Activated CD4-positive, alpha-beta T cell treated with anti-CD3 and anti-CD28 coated beads for 1 hour (primary cell): ENCODE measurements around the gene PLEKHG5.

ENCODE experiments used
- DNase-seq: peaks from one replicate; pipeline ENCODE4 v3.0.0-alpha.2; 2020

Gene PLEKHG5

DNA sequence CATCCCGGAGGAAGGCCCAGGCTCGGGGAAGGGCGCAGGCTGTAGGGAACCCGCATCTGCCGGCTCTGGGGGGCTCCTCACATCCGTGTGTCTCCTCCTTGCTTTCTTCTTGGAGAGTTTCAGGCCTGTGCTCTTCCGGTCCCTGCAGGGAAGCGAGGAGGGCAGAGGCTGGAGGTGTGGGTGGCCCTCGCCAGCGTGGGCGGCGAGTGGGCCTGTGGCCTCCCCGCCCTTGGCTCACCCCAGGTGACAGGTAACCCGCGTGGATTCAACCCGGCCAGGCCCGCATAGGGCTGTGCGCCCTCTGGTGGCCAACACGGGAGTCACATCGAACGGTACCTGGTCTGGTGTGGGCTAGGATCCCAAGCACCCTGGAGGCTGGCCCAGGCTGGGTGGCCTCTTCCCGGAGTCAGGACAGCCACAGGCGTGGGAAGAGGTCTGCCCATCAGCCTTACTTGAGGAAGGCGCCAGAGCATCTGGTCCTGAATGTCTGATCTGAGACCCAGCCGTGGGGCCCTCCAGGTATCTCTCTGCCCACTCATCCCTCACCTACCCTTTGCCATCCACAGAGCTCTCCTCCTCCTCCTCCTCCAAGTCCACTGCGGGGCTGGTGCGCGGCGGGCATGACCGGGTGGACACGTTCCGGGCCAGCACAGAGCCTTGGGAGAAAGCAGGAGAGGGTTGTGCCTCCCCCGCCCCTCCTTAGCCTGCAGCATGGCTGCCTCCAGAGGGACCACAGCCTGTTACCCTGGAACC lies 15.9 kb downstream of the PLEKHG5 start:
- peak; percentile 76 for DNase-seq

DNA sequence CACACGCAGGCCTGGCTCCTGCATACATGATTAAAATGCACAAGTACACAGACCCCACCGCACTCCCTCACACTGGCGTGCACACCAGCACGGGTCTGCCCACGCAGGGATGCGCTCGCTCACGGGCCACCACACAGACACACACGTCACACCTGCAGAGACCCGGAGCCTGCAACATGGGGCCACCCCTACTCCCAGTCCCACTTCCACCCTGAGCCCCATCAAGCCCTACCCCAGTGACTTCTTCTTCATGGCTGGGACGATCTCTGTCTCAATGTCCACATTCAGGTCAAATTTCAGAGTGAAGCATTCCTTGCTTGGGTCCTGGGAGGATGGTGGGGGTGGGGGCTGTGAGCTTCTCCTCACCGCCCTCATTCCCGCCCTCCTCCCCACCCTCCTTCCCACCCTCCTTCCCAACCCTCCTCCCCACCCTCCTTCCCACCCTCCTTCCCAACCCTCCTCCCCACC lies 16.6 kb downstream of the PLEKHG5 start:
- DNase-seq, result no peak

DNA sequence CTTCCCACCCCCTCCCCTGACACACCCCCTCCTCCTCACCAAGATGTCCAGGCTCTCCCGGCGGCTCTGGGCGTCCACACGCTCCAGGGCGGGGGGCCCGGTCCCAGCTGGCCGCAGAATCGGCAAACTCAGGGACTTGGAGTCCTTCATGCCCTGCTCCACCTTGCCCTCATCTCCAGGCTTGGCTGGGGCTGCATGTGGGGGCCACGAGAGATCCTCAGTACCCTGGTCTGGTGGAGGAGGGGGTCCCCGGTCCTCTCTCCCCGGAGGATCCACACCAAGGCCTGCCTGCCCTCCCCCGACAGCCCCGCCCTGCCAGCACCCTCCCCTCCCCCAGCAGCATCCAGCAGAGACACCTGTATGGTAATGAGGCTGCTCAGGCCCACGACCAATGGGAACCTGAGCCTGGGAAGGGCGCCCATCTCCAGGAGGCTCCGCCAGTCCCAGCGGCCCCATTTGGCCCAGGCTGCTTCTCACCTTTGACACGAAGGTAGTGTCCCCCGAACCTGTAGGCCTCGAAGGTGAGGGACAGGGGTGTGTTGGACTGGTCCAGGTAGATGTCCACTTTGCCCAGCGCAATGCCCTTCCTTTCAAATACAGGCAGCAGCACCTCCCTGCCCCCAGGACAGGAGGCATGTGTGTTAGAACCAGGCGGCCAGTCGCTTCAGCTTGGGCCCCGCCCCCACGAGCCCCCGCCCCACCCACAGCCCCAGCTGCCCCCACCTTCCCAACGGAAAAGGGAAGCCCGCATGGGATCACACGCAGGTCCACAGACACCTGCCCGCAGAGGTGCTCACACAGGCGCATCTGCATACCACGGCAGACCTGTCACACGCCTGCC lies 17.3 kb downstream of the PLEKHG5 start:
- DNase-seq, result no peak

DNA sequence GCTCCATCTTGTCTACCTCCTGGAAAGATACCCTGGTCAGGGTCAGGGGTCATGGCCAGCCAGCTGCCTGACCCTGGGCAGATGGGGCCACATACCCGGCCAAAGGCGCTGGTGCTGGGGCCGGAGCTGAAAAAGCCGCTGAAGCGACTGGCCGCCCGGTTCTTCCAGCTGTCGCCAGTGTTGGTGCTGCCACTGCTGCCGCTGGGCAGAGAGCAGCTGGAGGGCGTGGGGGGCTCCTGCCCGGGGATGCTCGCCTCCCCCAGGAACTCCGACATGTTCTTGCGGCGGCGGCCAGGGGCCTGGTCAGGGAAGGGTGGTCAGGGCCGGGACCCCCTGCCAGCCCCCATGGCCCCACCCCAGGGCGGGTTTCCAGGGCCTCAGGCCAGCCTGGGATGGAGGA lies 18.3 kb downstream of the PLEKHG5 start:
- no peak for DNase-seq

DNA sequence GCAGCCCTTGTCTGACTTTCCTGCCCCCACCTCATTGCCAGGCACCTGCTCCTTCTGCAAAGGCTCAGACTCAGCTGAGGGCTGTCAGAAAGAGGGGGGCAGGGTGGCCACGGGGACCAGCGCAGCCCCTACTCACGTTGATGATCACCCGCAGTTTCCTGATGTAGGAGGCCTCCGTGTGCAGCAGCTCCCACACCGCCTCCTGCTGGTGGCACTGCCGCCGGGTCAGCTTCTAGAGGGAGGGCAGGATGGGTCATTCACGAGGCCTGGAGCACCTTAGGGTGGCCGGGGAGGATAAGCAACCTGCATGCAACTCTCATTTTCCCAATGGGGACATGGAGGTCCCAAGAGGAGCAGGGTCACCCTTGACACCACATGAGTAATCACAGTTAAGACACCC lies 19.1 kb downstream of the PLEKHG5 start:
- no peak for DNase-seq

DNA sequence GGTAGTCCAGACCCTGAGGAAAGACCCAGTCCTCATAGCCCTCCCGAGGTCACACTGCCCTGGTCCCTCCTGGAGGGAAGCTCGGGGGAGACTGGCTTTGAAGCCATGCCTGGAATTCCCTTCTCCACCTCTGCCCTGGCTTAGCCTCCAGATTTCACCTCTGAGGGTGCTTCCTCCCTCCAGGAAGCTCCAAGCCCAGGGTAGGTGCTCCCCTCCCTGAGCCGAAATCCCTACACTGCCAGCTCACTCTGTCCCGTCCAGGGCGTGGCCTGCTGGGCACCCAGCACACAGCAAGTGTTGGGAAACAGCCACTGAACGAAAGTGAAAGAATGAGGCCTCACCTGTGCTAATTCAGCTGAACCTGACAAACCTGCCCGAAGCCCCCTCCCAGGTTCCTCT lies 19.5 kb downstream of the PLEKHG5 start:
- DNase-seq, result no peak

DNA sequence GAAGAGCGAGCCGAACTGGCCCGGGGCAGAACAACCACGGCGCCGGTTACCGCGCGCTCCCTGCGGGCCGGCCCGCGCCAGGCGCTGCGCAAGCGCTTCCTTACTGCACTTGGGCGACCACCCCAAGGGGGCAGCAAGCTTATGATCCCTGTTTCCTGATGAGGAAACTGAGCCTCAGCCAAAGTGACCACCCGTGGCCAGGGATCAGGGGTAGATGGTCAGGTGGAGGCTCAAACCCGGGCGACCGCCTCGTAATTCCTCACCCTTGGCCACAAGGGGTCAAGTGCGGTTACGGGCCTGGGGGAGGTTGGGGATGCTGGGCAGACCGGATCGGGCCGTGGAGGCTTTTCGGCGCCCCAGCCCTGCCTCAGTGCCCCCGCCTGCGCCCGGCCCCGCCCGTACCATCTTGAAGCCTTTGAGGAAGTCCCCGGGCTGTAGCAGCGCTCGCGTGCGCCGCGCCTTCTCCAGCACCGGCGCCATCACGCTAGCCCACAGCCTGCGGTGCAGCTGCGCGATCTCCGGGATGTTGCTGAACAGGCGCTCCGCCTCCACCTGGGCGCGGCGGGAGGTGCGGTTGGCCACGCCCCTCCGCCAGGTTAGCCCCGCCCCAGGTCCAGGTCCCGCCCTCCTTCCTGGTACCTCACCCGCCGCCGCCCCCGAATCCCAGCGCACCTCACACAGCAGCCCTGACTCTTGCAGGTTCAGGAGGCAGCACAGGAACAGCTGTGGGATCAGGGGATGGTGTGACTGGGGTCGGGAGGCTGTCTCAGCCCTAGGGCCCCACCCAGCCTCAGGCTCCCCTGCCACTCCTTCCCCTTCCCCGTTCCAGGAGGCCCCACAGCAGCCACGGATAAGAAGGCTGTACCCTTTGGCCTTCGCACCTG lies 20.1 kb downstream of the PLEKHG5 start:
- DNase-seq, result no peak

DNA sequence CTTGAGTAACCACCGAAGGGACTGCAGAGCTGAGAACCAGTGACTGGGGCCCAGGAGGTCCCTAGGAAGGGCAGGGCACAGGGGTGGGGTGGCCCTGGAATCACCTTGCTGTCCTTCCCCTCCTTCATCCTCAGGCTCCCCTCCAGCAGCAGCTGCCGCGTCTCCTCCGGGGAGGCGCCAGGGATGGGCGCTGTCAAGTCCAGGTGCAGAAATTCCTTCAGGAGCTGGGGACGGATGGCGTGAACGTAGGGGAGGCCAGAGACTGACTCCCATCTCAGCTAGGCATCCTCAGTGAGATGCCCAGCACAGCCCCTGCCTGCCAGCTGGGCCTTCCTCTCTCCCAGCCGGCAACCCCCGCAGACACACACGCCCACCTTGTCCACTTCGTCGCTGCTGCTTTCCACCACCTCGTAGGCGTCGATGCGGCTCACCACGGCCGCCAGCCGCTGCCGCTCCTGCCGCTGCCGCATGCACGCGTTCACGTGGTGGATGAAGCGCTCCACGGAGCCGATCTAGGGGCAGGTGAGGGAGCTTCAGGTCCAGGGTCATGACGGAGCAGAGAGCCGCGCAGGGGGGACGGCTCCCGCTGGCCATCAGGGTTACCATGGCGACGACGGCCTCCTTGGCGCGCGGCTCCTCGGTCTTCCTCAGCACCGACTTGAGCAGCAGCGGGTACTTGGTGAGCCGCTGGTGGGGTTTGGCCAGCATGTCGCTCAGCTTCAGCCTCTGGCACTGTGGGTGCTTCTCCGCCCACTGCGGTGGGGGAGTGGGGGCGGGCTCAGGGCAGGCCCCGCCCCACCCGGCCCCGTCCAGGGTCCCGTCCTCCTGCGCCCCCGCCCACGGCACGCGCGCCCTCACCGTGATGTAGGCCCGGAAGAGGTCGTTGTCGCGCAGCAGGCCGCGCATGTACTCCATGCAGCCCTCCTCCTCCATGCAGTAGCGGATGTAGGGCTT lies 21.1 kb downstream of the PLEKHG5 start:
- no peak for DNase-seq

DNA sequence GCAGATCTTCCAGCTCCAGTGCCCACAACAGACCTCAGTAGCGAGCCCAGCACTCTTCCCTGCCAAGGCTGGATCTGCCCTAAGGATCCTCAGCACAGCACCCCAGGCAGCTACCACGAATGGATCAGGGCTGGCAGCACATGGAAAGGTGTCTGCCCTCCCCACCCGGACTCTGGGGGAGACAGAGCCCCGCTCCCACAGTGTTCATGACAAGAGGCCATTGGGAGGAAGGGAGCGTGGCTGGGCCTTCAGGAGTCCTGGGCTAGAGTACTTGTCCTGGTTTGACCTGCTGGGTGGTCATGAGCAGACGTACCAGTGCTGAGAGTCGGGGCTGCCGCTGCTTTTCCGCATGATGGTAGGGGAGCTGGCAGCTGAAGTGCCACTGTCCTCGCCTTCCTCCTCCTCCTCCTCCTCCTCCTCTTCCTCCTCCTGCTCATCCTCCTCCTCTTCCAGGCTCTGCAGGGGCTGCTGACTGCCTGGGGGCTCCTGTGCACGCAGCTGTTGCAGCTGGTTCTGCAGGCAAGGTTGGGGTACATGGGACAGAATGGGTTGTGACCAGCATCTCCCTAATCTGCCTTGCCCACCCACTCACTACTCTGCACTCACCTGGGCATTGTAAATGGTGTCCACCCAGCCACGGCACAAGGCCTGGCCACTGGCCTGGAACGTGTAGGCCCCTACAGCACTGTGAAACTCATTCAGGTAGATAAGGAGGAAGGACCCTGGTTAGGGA lies 22.6 kb downstream of the PLEKHG5 start:
- DNase-seq, result no peak

DNA sequence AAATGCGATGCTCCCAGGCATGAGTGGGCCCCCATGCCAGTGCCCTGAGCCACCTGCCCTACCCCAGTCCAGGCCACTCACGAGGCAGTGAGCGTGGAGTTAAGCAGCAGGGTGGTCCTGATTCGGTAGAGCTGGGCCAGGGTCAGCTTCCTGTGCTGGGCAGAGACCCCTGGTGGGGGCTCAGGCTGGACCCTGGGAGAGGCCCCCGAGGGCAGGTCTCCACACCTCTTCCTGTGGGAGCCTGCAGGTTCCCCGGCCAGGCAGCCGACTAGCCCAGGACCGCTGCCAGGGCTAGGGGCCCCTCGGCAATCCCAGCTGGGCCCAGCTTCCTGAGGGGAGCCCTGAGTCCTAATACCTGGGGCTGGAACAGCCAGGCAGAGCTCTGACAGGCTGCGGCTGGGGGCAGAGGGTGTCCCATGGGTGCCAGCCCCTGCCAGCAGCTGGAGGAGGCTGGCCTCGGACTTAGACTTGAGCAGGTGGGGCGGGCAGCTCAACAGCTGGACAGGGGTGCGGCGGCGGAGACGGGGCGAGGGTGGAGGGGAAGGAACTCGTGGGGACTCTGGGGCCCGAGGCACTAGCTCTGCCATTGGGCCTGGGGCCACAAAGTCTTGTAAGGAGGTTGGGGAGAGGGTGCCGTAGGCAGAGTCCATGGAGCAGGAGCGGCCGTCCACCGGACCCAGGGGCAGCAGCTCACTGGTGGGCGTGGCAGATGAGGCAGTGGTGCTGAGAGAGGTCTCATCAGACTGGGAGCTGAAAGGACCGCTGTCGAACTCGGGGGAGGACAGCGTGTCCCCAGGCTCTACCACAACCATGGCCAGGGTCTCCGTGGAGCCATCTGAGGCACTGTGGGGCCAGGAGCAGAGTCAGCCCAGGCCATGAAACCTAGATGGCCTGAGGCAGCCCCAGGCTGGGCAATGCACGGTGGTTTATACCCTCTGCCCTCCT lies 23.5 kb downstream of the PLEKHG5 start:
- no peak for DNase-seq

DNA sequence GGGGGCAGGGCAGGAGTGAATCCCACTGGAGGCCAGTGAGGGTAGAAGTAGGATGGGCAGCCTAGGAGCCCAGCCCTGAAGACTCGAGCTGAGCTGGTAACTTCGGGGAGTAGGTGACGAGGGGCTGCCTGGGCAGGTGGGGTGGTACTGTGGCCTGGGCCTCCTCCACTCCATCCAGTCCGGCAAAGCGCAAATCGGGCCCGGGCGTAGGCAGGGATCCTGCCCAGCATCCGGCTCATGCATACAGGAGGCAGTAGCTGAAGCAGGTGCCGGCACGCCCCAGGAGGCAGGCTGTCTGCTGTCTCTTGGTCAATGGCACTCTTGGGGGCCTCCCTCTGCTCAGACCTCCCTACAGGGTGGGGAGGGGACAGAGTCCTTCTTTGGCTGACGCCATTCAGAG lies 24.2 kb downstream of the PLEKHG5 start:
- no peak for DNase-seq

DNA sequence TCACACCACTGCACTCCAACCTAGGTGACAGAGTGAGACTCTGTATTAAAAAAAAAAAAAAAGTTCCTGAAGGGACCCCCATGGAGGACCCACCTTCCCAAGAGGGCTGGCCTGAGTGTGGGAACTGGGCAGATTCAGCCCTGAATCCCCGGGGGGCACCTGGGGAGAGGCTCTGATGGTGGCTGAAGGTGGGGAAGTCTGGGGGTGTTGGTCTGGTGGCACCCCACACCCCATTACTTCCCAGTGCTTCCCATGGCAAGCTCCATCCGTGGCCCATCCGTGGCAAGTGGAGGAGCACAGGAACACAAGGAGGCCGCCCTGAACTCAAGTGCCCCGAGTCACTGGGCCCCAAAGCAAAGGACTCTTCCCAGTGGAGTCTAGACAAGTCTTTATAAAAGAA lies 24.7 kb downstream of the PLEKHG5 start:
- DNase-seq, result no peak

DNA sequence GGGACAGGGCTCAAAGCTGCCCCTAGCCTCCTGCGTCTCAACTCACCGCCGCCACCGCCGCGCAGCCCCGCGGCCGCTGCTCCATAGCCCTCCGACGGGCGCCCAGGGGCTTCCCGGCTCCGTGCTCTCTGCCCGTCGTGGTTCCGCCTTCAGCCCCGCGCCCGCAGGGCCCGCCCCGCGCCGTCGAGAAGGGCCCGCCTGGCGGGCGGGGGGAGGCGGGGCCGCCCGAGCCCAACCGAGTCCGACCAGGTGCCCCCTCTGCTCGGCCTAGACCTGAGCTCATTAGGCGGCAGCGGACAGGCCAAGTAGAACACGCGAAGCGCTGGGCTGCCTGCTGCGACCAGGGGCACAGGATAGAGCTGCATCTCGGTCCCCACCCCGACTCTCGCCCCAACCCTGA lies 25.4 kb downstream of the PLEKHG5 start, which contains the start of gene TNFRSF25:
Gene TNFRSF25, minus strand, starts transcription at position 151 of the 400 bp plus-strand sequence. Its CDS starts 66 bp downstream, at position 85.
- peak; percentile 45 for DNase-seq

DNA sequence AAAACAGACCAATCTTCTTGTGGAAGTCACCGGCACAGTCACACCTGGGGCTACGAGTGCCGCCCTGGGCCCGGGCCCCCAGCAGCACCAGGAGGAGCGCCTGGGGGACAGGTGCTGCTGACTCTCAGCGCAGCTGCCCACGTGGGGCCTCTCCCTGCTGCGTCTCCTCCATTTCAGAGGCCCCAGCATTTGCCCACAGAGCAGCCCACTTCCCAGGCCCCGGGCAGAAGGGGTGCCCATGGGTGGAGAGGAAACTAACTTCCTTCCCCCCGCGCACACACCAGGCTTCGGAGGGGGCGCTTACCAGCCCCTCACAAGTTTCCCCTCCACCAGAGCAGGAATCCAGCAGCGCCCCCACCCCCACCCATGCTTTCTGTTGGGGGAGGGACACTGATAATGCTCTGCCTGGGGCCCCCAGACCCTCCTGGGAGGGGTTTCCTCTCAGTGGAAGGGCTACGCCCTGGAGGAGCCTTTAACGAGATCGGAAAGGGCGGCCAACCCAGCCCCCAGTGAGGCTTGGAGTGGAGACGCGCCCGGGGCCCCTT lies 25.9 kb downstream of the PLEKHG5 start:
- no peak for DNase-seq

DNA sequence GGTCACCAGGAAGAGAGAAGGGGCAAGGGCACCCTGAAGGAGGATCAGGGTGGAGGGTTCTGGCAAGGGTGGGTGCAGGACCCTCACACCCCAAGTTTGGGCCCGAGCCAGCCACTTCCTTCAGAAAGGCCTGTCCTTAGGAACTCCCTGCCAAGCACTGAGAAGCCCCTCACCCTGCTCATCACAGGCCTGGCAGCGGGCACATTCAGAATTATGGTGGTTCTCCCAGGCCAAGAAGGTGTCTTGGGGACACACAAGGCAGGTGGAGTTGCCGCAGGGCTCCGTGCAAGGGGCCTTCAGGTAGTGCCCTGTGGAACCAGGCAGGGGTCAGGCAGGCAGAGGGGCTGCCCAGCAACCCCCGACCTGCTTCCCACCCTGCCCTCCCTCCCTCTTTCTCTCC lies 26.6 kb downstream of the PLEKHG5 start:
- no peak for DNase-seq

DNA sequence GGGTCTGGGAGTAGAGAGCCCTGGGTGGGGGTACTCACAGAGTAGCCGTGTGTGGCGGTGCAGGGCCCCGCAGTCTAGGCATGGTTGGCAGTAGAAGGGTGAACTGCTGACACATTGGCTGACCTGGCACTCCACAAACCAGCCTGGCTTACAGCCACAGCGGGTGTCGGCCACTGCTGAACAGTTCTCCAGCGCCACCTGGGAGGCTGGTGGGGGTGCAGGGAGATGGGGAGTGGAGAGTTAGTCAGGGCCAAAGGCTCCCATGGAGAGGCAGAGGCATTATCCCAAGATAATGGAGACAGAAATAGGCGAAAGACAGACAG lies 27.0 kb downstream of the PLEKHG5 start:
- DNase-seq, result no peak

DNA sequence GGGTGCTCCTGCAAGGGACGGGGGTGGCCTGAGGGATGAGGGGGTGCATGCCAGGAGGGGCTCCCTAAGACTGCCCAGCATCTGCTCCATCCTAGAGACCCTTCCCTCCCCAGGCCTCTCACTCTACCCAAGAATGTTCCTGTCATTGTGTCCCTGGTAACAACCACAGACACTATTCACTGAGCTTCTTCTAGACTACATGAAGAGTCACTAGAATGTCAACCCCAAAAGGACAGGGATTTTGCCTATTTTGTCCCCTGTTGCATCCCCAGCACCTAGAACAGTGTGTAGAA lies 28.4 kb downstream of the PLEKHG5 start:
- DNase-seq, result no peak

DNA sequence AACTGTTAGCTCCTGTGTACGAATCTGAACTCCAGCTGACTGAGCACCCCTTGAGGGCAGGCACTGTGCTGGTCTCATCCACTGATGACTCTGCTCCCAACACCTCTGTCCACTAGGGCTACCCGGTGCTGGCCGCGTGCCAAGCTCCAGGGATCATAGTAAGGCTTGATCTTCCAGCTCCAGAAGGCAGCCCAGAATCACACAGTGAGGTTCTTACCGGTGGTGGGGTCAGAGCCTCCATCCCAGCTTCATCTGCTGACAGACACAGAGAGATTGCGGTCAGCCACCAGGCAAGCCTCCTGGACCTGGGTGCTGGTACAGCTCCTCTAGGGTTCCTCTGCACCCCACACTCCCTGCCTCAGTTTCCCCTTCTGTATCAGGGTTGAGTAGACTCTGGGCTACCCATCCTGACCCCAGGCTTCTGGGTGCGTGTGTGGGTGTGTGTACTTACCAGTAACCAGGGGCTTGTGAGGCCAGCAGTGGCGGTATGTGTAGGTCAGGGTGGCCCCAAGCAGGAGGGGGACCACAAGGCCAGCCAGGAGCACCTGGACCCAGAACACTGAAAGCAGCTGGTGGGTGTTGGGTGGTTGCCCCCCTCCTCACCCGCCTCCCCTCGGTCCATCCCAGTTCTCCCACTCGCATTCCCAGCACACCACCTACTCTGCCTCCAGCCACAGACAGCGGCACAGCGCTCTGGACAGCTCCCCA lies 28.9 kb downstream of the PLEKHG5 start:
- no peak for DNase-seq
